COLO668 (cell line): ENCODE data around the gene HIPK2.

Source experiments
- DNase-seq: peaks from one replicate; lab custom pipeline; 2025; ENCODE audit not compliant: unreplicated experiment; lab: John Stamatoyannopoulos, UW

HIPK2 gene

GRCh38 chr7:139600306-139600705 is 177.5 kb downstream of the HIPK2 start:
- no peak for DNase-seq

GRCh38 chr7:139598642-139599041 is 179.2 kb downstream of the HIPK2 start:
- DNase-seq: peak; percentile 33

- no peak for DNase-seq
These were observed 180.8 kb downstream of the HIPK2 start for GRCh38 chr7:139597028-139597427.

DNA sequence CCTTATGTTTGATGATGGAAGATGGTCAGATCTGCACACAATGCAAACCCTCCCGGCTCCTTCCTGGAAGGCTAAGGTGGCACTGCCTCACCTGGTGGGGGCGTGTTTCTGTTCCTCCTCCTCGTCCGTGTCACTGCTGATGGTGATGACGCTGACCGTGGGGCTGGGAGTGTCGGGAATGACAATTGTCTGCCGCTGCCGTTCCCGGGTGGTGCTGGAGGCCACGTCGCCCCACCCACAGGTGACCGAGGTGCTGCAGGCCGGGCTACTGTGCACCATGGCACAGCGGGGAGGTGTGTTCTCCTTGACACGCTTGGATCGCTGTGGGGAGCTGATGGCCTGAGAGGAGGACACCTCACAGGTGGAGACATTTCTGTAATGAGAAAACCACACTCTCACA is 181.2 kb downstream of the HIPK2 start:
- DNase-seq: no peak

GRCh38 chr7:139595806-139596205 is 182.0 kb downstream of the HIPK2 start:
- DNase-seq: no peak

DNA sequence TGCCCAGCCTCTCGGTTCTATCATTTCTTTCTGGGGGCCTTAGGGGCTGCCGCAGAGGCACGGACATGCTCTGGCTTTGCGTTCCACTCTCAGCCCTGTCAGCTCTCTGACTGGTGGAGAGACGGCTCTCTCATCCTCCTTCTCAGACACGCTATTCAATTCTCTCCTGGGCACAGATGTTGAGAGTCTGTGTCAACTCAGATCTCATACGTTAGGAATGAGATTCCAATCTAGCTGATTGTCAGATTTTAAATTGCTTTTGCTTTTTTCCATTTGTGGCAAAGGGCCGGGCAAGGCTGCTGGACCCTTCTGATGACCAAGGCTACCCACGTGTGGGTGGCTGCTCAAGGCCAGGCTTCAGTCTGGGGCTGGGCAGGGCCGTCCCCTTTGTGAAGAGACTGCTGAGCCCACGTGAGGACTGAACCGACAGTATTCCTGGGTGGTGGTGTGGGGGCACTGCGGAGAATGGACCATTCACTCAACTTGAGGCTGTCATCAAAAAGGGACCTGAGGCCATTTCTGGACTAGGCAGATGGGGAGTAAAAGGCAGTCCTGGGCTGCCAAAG is 182.8 kb downstream of the HIPK2 start:
- DNase-seq: no peak

DNA sequence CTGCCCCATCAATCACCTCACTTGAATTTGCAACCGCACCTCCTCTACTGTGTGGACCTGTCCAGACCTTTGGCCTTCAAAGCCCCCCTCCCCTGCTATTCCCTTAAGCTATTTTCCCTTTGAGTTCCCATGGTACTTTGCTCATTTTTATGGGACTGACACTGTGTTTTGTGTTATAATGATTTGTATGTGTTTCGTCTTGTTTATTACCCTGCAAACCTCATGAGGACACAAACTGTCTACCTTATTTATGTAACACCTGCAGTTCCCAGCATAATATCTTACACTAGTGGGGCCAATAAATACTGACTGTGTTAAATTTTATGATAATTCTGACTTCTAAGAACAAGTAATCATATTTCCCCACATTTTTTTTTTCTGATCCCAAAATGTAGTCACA is 183.7 kb downstream of the HIPK2 start:
- no peak for DNase-seq

DNA sequence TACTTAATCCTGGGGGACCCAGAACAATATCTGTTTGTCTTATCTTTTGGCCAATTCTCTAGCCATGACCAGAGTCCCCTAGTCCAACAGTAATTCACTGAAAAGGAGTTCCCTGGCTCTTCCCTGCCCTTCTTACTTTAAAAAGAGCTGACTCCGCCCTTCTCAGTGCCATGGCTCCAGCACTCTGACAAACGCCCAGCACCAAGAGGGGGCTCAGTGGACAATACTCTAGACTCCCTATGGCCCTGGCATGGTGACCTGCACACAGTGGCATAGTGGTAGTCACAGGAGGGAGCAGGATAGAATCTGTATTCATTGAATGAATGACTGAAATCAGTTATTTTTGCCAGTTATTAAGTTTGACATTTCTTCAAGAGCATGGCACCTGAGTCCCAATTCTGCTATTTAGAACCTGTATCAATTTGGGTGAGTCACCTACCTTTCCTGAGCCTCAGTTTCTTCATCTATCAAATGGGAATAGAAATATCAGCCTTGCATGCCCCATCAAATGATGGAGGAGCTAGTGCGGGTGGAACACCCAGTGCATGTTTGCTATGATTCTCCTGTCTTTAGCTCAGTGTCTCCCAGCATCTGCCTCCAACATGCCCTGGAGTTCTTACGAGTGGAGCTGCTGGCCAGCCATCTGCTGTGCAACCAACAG is 184.9 kb downstream of the HIPK2 start:
- no peak for DNase-seq

DNA sequence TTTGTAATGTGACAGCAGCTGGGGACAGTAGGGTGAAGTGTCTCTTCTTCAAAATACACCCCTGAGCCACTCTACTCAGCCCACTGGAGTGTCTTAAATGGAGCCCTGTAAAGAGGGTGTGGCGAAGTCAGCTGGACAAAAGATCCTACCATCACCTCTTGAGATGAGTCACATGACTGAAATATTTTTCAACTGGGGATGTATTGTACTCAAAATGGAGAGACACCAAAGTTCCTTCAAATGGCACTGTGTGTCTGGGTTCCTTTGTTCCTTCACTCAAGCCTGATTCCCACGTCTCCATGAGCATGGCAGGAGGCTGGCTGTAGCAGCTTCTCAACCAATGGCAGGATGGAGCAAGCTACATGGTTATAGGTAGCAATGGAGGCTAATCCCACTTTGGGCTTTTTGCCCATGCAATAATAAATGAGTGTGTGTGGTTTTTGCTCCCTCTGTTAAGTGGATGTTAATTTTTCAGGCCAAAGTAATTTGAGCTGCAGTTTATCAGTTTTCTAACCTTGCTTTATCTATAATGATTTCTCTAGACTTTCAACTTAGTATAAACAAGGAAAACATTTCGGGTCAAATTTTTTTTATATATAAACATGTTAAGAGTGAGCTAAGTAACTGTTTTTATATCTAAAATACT is 186.1 kb downstream of the HIPK2 start:
- no peak for DNase-seq

GRCh38 chr7:139589474-139589873 is 188.3 kb downstream of the HIPK2 start:
- DNase-seq: no peak

- DNase-seq: no peak
These were observed 189.2 kb downstream of the HIPK2 start for GRCh38 chr7:139588632-139589031.

GRCh38 chr7:139587535-139587934 is 190.3 kb downstream of the HIPK2 start:
- no peak for DNase-seq

DNA sequence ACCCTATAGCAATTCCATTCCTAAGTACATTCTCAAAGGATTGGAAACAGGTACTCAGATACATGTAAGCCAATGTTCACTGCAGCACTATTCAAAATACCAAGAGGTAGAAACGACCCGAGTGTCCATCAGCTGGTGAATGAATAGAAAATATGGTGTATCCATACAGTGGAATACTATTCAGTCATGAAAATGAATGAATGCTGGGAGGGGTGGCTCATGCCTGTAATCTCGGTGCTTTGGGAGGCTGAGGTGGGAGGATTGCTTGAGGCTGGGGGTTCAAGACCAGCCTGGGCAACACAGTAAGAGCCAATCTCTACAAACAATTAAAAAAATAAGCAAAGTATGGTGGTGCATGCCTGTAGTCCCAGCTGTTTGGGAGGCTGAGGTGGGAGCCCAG is 191.5 kb downstream of the HIPK2 start:
- no peak for DNase-seq

GRCh38 chr7:139585042-139585441 is 192.8 kb downstream of the HIPK2 start:
- no peak for DNase-seq

DNA sequence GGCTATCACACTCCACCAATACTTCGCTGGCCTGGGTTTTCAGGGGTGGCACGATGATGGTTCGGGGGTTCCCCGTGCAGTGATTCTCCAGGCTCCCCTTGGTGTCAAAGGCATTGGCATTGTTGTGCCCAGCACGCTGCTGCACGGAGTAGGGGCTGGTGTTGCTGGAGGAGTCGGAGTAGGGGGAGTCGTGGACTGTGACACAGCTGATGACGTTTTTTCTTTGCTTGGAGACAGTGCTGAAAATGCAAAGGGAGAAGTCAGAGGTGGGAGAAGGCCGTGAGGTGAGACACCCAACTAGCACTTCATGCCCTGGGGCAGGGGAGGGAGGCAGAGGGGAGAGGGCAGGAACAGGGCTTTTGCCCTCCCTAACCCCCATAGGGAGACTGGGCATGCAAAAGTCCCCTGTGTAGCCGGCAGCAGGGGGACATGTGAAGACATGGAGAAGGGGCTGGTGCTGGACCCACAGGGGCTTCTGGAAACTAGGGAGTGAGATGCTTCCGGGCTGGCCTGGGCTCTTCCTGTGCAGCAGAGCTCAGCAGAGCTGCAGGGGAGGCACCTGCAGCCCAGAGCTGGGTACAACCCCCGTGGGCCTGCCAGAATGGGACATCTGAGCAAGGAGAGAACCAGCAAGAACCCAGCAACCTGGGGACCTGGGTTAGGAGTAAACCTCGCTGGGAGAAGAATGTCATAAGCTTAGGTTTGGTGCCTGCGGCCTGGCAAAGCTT is 193.8 kb downstream of the HIPK2 start:
- no peak for DNase-seq

- no peak for DNase-seq
These were observed 195.1 kb downstream of the HIPK2 start for GRCh38 chr7:139582671-139583155.

- no peak for DNase-seq
These were observed 195.6 kb downstream of the HIPK2 start for GRCh38 chr7:139582130-139582650.

DNA sequence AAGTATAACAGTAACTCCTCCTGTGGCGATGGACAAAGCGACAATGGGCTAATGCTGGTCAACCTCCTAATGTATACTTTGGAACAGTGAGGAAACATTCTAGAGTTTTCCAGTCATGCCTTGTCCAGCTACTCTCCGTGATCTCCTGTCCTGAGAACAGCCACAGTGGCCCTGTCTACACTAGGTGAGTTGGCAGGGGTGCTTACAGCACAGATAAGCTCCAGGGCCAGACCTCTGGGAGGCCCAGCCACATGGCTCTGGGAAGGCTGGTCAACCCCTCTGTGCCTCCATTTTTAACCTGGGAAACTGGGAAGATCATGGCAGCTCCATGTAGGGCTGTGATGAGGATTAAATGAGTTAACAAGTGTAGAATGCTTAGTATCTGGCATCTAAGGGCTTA is 197.4 kb downstream of the HIPK2 start:
- DNase-seq: no peak

DNA sequence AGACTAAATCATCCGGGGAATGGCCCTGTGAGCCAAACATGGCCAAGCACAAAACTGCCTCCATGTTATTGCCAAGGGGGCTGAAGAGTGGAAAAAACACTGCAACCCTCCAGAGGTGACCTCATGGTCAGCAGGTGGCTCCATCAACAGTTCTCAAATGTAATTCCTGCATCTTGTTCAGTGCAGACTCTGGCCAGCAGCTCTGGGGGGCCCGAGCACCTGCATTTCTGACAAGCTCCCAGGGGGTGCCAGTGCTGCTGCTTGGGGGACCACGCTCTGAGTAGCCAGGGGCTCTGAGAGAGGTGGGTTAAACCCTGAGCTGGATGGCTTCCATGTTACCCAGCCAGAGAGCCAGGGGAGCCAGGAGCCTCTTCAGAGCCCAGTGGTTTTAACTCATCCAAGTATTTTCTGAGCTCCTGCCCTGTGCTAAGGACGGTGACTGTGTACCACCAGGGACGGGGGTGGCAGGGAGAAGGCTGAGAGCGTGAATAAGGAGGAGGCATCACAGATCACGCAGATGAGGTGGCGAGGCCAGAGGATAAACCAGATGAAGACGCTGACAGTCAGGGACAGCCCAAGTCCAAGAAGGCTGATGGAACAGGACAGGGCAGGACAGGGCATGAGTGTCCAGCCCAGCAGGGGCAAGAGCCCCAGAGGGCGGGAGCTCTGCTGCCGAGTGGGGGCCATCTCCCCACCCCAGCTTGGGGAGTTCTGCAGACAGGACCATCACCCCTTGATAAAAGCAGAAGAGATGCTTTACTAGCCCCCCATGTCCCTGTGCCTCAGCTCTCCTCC is 201.4 kb downstream of the HIPK2 start:
- DNase-seq: no peak

DNA sequence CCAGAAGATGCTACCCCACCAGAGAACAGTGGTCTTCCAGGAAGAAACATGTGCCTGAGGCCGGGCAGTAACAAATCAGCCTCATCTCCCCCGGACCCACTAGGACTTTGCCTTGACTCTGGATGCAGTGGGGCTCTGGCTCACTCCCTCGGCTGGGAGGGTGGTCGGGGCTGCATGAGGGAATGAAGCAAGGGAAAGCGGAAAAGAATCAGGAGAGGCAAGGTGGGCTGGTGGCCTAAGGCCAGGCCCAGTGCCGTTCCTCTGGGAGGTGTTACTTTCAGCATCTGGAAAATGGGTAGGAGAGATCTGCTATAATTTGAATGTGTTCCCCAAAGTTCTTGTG is 202.5 kb downstream of the HIPK2 start:
- no peak for DNase-seq
